ENCODE measurements around the gene MED26. TPM values are rescaled to one million over a fixed set of nuclear protein-coding genes. Genes with fewer than 3 reads are reported as not detected.

MED26 gene
- total RNA-seq, 4 donors from 2014 or later = 4.4 to 12.9 (median 8.4) TPM

DNA sequence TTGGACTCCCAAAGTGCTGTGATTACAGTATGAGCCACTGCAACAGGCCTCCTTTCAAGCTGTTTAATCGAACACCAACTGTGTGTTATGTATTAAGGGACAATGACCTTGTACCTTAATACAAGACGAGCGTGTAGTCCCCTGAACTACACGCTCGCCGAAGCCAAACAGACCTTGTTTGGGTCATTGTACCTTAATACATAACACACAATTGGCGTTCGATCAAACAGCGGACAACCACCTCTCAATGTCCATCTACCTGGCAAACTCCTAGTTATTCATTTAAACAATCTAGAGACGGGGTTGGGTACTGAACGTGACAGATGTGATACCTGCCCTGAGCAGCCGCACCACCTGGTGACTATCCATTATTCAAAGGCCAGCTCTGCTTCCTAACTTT is 87.1 kb downstream of the MED26 start:
- Histone ChIP-seq H3K36me3 (no peaks in the 10 kb centered on the region), H3K9me3 (no peaks in the 10 kb centered on the region), H3K27ac (no peak overlapping the region), H3K4me1 (peaks cover 11 to 30% of the 10 kb centered on the region in 2 donors), H3K4me3 (replicated peaks in 1 of 3) (peak overlapping the region in 2 of 3 donors; percentile 93 to 98), H3K27me3 (no peaks in the 10 kb centered on the region)
- TF ChIP-seq, protein P1, sequence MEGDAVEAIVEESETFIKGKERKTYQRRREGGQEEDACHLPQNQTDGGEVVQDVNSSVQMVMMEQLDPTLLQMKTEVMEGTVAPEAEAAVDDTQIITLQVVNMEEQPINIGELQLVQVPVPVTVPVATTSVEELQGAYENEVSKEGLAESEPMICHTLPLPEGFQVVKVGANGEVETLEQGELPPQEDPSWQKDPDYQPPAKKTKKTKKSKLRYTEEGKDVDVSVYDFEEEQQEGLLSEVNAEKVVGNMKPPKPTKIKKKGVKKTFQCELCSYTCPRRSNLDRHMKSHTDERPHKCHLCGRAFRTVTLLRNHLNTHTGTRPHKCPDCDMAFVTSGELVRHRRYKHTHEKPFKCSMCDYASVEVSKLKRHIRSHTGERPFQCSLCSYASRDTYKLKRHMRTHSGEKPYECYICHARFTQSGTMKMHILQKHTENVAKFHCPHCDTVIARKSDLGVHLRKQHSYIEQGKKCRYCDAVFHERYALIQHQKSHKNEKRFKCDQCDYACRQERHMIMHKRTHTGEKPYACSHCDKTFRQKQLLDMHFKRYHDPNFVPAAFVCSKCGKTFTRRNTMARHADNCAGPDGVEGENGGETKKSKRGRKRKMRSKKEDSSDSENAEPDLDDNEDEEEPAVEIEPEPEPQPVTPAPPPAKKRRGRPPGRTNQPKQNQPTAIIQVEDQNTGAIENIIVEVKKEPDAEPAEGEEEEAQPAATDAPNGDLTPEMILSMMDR (IDR thresholded peaks at IDR 0.05) = no peak
- no peak for TF ChIP-seq POLR2A (IDR thresholded peaks at IDR 0.05)
- 82 to 85% methylated on average over 12 of the region's 12 CpGs for WGBS, 2 donors
- intact Hi-C loops (cut with DNase I) = no loop called here
- no peak for DNase-seq

DNA sequence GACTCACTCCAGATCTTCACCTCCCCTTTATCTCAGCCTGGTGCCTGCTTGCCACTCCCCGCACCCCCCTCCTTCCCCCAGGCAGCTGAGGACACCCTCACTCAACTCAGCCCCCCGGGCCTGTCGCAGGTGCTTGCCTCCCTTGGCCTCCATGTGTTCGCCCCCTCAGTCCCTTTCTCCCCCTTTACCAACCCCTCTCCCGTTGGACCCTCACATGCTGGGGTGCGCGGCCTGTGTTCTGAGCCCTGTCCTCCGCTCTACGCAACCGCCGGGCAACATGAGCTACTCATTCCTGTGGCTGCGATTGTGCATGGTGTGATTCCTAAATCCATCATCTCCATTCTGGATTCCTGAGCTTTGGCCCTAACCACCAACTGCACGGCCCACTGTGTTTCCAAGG is 90.9 kb downstream of the MED26 start:
- H3K27ac ChIP-seq = no peak overlapping the region
- DNase-seq = no peak
- no peak for TF ChIP-seq POLR2A (IDR thresholded peaks at IDR 0.05)
- TF ChIP-seq, protein P1 (IDR thresholded peaks at IDR 0.05) = no peak
- H3K9me3 ChIP-seq = no peaks in the 10 kb centered on the region
- H3K27me3 ChIP-seq = no peaks in the 10 kb centered on the region
- H3K4me1 ChIP-seq = peaks cover 11 to 20% of the 10 kb centered on the region in 2 donors
- no peak overlapping the region for H3K4me3 ChIP-seq (replicated peaks in 1 of 3)
- 91 to 96% methylated on average over 13 of the region's 13 CpGs for WGBS, 2 donors
- peaks cover 33 to 35% of the 10 kb centered on the region in 2 donors for H3K36me3 ChIP-seq
- intact Hi-C loops (cut with DNase I) = no loop called here

DNA sequence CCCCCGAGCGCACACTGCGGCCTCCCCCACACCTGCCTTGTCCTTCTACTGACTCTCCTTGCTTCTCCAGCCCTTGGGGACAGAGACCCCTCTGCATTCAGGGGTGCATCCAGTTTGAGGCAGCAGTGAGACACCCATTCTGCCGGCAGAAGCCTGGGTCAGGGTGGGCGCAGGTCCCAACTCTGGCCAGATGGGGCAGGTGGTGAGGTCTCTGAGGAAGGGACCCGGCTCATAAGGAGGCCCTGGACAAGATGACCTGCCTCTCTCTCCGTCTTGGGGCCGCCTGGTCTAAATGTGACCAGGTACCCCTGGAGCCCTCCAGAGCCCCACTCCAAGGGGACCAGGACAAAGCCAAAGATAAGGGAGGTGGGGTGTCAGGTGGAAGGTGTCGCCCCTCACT is 91.9 kb downstream of the MED26 start:
- intact Hi-C loops (cut with DNase I) = no loop called here
- WGBS, 2 donors = 93 to 98% methylated on average over 4 to 9 of the region's 9 CpGs
- TF ChIP-seq, protein P1 (IDR thresholded peaks at IDR 0.05) = no peak
- no peak for TF ChIP-seq POLR2A (IDR thresholded peaks at IDR 0.05)
- Histone ChIP-seq H3K4me1 (peaks cover 4 to 15% of the 10 kb centered on the region in 2 donors), H3K27me3 (no peaks in the 10 kb centered on the region), H3K36me3 (peaks cover 43 to 45% of the 10 kb centered on the region in 2 donors), H3K27ac (no peak overlapping the region), H3K4me3 (replicated peaks in 1 of 3) (no peak overlapping the region), H3K9me3 (no peaks in the 10 kb centered on the region)
- DNase-seq = no peak

DNA sequence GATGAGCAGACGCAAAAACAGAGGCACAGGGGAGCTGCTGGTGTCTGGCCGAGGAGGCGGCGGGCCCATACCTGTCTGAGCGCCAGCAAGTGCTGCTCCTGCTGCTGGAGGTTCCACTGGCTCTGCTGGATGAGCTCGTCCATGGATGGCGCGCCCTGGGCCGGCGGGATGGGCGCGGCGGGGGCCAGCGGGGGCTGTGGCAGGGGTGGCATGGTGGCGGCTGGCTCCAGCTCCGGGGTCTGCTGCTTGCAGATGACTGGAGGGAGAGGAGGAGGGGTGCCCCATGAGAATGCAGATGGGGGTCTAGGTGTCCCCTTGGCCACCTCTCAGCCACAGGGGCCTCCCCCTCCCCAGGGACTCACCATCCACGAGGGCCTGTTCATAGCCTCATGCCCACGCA is 92.6 kb downstream of the MED26 start:
- Histone ChIP-seq H3K36me3 (peaks cover 51 to 52% of the 10 kb centered on the region in 2 donors), H3K4me3 (replicated peaks in 1 of 3) (no peak overlapping the region), H3K27me3 (no peaks in the 10 kb centered on the region), H3K4me1 (peaks cover 0 to 7% of the 10 kb centered on the region in 2 donors), H3K27ac (no peak overlapping the region), H3K9me3 (no peaks in the 10 kb centered on the region)
- no peak for TF ChIP-seq POLR2A (IDR thresholded peaks at IDR 0.05)
- TF ChIP-seq, protein P1 (IDR thresholded peaks at IDR 0.05) = no peak
- 93 to 96% methylated on average over 10 to 14 of the region's 18 CpGs for WGBS, 2 donors
- DNase-seq = no peak
- intact Hi-C loops (cut with DNase I) = no loop called here

DNA sequence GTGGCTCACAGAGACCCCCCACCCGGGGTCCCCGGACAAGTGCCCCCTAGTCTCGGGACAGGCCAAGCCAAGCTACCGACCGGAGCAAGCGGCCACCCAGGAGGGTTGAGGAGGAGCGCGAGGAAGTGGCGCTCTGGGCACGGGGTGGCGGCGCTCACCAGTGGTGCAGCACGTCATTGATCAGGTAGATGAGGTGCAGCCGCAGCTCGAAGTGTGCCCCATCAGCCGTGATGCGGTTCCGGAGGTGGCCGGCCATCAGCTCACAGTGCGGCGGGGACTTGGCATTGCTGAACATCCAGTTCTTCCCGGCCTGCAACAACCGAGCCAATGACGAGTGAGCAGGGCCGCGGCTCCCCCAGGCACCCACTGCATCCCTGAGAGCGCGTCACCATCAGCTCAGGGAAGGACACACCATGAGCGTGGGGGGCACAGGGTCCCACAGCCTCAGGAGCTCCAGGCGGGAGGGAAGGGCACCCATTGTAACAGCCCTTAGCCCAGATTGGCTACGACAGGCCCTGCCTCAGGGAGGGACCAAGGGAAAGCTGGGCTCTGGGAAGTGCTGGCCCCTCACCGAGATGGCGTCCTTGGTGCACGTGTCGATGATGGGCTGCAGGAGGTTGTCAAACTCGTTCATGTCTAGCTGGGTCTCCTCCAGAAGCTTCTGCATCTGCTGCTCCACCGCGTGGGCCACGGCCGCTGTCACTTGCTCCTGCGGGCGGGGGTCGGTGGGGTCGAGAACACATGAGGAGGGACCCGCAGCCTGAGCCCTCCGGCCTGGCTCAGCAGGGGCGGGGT is 95.4 kb downstream of the MED26 start:
- intact Hi-C loops (cut with DNase I) = no loop called here
- Histone ChIP-seq H3K4me3 (replicated peaks in 1 of 3) (no peak overlapping the region), H3K9me3 (no peaks in the 10 kb centered on the region), H3K4me1 (no peaks in the 10 kb centered on the region), H3K36me3 (peaks cover 75 to 78% of the 10 kb centered on the region in 2 donors), H3K27me3 (no peaks in the 10 kb centered on the region), H3K27ac (no peak overlapping the region)
- TF ChIP-seq, protein P1 (IDR thresholded peaks at IDR 0.05) = no peak
- no peak for TF ChIP-seq POLR2A (IDR thresholded peaks at IDR 0.05)
- 94 to 96% methylated on average over 36 to 38 of the region's 47 CpGs for WGBS, 2 donors
- no peak for DNase-seq
